Stimulated activated CD8-positive, alpha-beta memory T cell treated with anti-CD3 and anti-CD28 coated beads, Interleukin-2, amount 100 ng/mL, for 1 hour (primary cell): ENCODE measurements around the gene PPP2R2C.

Experiments used
- DNase-seq, 2 donors: peaks; one replicate each; pipeline ENCODE4 v3.0.0-alpha.2; 2020; ENCODE audit warnings: low read depth in 2 of 2

Gene PPP2R2C

GRCh38 chr4:6494431-6495295 is 22.2 kb upstream of the PPP2R2C start:
- DNase-seq = no peak

- no peak for DNase-seq
Measured at GRCh38 chr4:6493658-6494304, 21.4 kb upstream of the PPP2R2C start.

GRCh38 chr4:6492861-6493657 is 20.6 kb upstream of the PPP2R2C start:
- no peak for DNase-seq

GRCh38 chr4:6492027-6492590 is 19.7 kb upstream of the PPP2R2C start:
- no peak for DNase-seq

- no peak for DNase-seq
Measured at GRCh38 chr4:6491235-6491634, 18.8 kb upstream of the PPP2R2C start.

- no peak for DNase-seq
Measured at GRCh38 chr4:6489927-6490326, 17.5 kb upstream of the PPP2R2C start.

- DNase-seq = no peak
Measured at GRCh38 chr4:6487466-6487865, 15.1 kb upstream of the PPP2R2C start.

- DNase-seq = no peak
Measured at GRCh38 chr4:6480534-6481088, 8.2 kb upstream of the PPP2R2C start.

GRCh38 chr4:6478546-6479220 is 6.3 kb upstream of the PPP2R2C start:
- DNase-seq = no peak

- DNase-seq = no peak
Measured at GRCh38 chr4:6476893-6477292, 4.5 kb upstream of the PPP2R2C start.

- no peak for DNase-seq
Measured at GRCh38 chr4:6475492-6476020, 3.1 kb upstream of the PPP2R2C start.

GRCh38 chr4:6474705-6475457 is 2.5 kb upstream of the PPP2R2C start:
- DNase-seq = no peak

- no peak for DNase-seq
Measured at GRCh38 chr4:6474053-6474568, 1.7 kb upstream of the PPP2R2C start.

GRCh38 chr4:6473264-6474052 is 1.0 kb upstream of the PPP2R2C start:
- no peak for DNase-seq

- DNase-seq = no peak
Measured at GRCh38 chr4:6472008-6472386, 417 bp downstream of the PPP2R2C start.

GRCh38 chr4:6471307-6472007 is 957 bp downstream of the PPP2R2C start:
- no peak for DNase-seq

GRCh38 chr4:6470502-6471306 is 1.7 kb downstream of the PPP2R2C start:
- DNase-seq = no peak
